Measurements from ENCODE around the gene TRIP13.

- TF ChIP-seq YY1 (IDR thresholded peaks at IDR 0.05; ENCODE audit: insufficient read depth, insufficient read length) (no peak), ZNF274 (IDR thresholded peaks at IDR 0.05; ENCODE audit: low read depth, low read length) (no peak), SUZ12 (IDR thresholded peaks at IDR 0.05; ENCODE audit: extremely low read depth, insufficient read depth, insufficient read length) (no peak)
Observed at GRCh38 chr5:948472-949274, 56.0 kb downstream of the TRIP13 start.

Measured in NT2/D1 (cell line).